NCI-H1048 (cell line): Measurements from ENCODE around the gene KCNK10.

Source experiments
- DNase-seq: peaks from one replicate; lab custom pipeline; 2025; lab: John Stamatoyannopoulos, UW

Gene KCNK10

GRCh38 chr14:88321692-88322503, 1.2 kb downstream of the KCNK10 start:
- no peak for DNase-seq

GRCh38 chr14:88318406-88318805, 4.7 kb downstream of the KCNK10 start:
- no peak for DNase-seq

GRCh38 chr14:88316521-88316920, 6.5 kb downstream of the KCNK10 start:
- no peak for DNase-seq

- DNase-seq: no peak
Observed at GRCh38 chr14:88312257-88312656, 10.8 kb downstream of the KCNK10 start.

- no peak for DNase-seq
Observed at GRCh38 chr14:88311780-88312179, 11.3 kb downstream of the KCNK10 start.

GRCh38 chr14:88310449-88310848, 12.6 kb downstream of the KCNK10 start:
- DNase-seq: no peak

- DNase-seq: no peak
Observed at GRCh38 chr14:88310021-88310420, 13.0 kb downstream of the KCNK10 start.

- no peak for DNase-seq
Observed at GRCh38 chr14:88305528-88306322, 17.3 kb downstream of the KCNK10 start.

GRCh38 chr14:88303041-88303440, 20.0 kb downstream of the KCNK10 start:
- no peak for DNase-seq

- DNase-seq: no peak
Observed at GRCh38 chr14:88301381-88301780, 21.7 kb downstream of the KCNK10 start.

- no peak for DNase-seq
Observed at GRCh38 chr14:88300817-88301216, 22.3 kb downstream of the KCNK10 start.

GRCh38 chr14:88299865-88300530, 23.1 kb downstream of the KCNK10 start:
- no peak for DNase-seq

GRCh38 chr14:88297306-88297705, 25.8 kb downstream of the KCNK10 start:
- no peak for DNase-seq

- no peak for DNase-seq
Observed at GRCh38 chr14:88296351-88296750, 26.7 kb downstream of the KCNK10 start.

- no peak for DNase-seq
Observed at GRCh38 chr14:88289996-88290395, 33.1 kb downstream of the KCNK10 start.

GRCh38 chr14:88289234-88289633, 33.8 kb downstream of the KCNK10 start:
- no peak for DNase-seq

- DNase-seq: no peak
Observed at GRCh38 chr14:88286309-88286708, 36.8 kb downstream of the KCNK10 start.

GRCh38 chr14:88281447-88281846, 41.6 kb downstream of the KCNK10 start:
- no peak for DNase-seq

- DNase-seq: no peak
Observed at GRCh38 chr14:88276923-88277596, 46.0 kb downstream of the KCNK10 start.

GRCh38 chr14:88272390-88273269, 50.4 kb downstream of the KCNK10 start:
- no peak for DNase-seq

GRCh38 chr14:88271205-88271604, 51.9 kb downstream of the KCNK10 start:
- DNase-seq: no peak
